Measurements from ENCODE around the gene MISP. TPM values are rescaled to one million over a fixed set of nuclear protein-coding genes. Genes with fewer than 3 reads are reported as not detected.

The MISP gene
- total RNA-seq, 1 donor from 2014 or later, result 1.1 TPM

DNA sequence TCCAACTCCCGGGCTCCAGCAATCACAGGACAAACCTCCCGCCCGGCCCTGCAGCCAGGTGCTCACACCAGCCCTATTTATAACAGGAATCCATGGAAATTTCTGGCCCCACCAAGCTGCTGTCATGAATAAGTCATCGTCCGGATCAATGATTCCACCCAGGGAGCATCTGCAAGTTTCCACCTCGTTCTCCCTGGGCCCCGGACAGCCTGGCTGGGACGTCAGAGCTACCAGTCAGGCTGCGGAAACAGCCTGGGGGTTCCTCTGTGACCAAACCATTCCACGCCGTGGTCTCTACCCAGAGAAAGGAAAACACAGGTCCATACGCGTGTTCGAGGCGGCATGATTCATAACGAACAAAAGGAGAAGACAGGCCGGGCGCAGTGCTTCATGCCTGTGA is 25.6 kb downstream of the MISP start:
- Mint-ChIP-seq H3K36me3 (ENCODE audit: insufficient read depth) (peaks cover 1% of the 10 kb centered on the region), H3K27me3 (no peaks in the 10 kb centered on the region), H3K4me1 (ENCODE audit: low read depth) (no peaks in the 10 kb centered on the region), H3K4me3 (ENCODE audit: low read depth) (no peak overlapping the region), H3K9me3 (ENCODE audit: low read depth) (no peaks in the 10 kb centered on the region), H3K27ac (no peak overlapping the region)
- no peak for DNase-seq (ENCODE audit: low spot score, unreplicated experiment)
- TF ChIP-seq, protein P1, sequence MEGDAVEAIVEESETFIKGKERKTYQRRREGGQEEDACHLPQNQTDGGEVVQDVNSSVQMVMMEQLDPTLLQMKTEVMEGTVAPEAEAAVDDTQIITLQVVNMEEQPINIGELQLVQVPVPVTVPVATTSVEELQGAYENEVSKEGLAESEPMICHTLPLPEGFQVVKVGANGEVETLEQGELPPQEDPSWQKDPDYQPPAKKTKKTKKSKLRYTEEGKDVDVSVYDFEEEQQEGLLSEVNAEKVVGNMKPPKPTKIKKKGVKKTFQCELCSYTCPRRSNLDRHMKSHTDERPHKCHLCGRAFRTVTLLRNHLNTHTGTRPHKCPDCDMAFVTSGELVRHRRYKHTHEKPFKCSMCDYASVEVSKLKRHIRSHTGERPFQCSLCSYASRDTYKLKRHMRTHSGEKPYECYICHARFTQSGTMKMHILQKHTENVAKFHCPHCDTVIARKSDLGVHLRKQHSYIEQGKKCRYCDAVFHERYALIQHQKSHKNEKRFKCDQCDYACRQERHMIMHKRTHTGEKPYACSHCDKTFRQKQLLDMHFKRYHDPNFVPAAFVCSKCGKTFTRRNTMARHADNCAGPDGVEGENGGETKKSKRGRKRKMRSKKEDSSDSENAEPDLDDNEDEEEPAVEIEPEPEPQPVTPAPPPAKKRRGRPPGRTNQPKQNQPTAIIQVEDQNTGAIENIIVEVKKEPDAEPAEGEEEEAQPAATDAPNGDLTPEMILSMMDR (IDR thresholded peaks at IDR 0.05; ENCODE audit: unreplicated experiment), result no peak

DNA sequence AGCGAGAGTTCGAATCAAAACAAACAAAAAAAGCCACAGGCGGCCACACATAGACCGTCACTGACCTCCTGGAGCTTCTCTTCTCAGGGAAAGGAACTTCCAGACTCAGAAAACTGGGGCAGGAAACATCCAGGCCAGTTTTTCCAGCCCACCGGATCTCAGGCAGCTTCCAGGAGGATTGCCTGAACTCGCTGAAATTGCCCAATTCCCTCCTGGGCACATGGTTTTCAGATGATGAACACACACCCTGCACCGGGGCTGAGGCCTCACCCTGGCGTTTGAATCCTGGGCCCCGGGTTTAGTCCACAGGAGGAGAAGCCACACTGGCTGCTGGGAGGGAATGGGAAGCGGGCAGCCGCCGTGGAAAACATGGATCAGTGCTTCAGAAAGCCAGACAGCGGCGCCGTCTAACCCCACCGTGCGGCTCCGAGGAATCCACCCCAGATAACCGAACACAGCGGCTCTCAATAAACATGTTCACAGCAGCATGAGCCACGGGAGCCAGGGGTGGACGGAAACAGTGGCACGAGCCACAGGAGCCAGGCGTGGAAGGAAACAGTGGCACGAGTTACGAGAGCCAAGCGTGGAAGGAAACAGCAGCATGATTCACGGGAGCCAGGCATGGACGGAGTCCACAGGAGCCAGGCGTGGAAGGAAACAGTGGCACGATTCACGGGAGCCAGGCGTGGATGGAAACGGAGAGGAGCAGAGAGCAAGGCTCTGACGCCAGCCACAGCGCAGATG is 28.2 kb downstream of the MISP start:
- Mint-ChIP-seq H3K4me1 (ENCODE audit: low read depth) (peaks cover 10% of the 10 kb centered on the region), H3K4me3 (ENCODE audit: low read depth) (no peak overlapping the region)
- DNase-seq (ENCODE audit: low spot score, unreplicated experiment), result no peak

DNA sequence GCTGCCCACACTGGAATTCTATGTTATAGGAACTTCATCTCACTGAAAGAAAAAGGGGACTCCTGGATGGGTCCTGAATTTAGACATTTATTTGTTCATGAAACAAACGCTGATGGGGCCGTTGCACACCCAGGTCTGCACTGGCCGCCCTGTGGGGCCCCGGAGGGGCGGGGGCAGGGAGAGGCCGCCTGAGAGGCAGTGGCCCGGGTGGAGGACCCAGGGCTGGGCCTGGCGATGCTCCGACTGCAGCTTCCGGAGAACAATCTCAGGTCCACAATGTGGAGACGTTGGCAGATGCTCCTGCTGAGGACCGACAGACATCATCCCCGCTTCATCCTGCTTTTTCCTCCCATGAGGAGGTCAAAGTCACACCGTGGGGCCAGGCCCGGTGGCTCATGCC is 30.0 kb downstream of the MISP start:
- H3K9me3 Mint-ChIP-seq (ENCODE audit: low read depth), result no peaks in the 10 kb centered on the region
- no peak overlapping the region for H3K27ac Mint-ChIP-seq
- H3K27me3 Mint-ChIP-seq, result no peaks in the 10 kb centered on the region
- H3K4me1 Mint-ChIP-seq (ENCODE audit: low read depth), result peaks cover 12% of the 10 kb centered on the region
- H3K36me3 Mint-ChIP-seq (ENCODE audit: insufficient read depth), result peaks cover 1% of the 10 kb centered on the region
- TF ChIP-seq, protein P1 (IDR thresholded peaks at IDR 0.05; ENCODE audit: unreplicated experiment), result no peak
- DNase-seq (ENCODE audit: low spot score, unreplicated experiment), result no peak
- peak overlapping the region; percentile 33 for H3K4me3 Mint-ChIP-seq (ENCODE audit: low read depth)

More for the DNA sequence above, 28.2 kb downstream of the MISP start:
- peaks cover 1% of the 10 kb centered on the region for H3K36me3 Mint-ChIP-seq (ENCODE audit: insufficient read depth)
- TF ChIP-seq, protein P1 (IDR thresholded peaks at IDR 0.05; ENCODE audit: unreplicated experiment), result no peak
- H3K27me3 Mint-ChIP-seq, result no peaks in the 10 kb centered on the region
- H3K27ac Mint-ChIP-seq, result peak overlapping the region; percentile 62
- H3K9me3 Mint-ChIP-seq (ENCODE audit: low read depth), result no peaks in the 10 kb centered on the region

DNA sequence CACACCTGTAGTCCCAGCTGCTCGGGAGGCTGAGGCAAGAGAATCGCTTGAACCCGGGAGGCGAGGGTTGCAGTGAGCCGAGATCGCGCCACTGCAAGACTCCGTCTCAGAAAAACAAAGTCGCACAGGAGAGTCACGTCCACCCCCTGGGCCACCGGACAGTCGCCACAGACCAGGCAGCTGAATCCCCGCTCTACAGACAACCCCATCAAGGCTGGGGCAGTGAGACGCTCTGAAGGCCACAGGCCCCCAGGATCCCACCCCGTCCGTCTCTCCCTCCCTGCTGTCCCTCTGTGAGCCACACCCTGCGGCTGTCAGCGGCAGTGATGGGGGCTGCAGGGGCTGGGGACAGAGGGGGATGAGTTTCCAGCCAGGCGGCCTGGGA is 30.9 kb downstream of the MISP start:
- no peaks in the 10 kb centered on the region for H3K9me3 Mint-ChIP-seq (ENCODE audit: low read depth)
- TF ChIP-seq, protein P1 (IDR thresholded peaks at IDR 0.05; ENCODE audit: unreplicated experiment), result no peak
- peaks cover 12% of the 10 kb centered on the region for H3K4me1 Mint-ChIP-seq (ENCODE audit: low read depth)
- no peak for DNase-seq (ENCODE audit: low spot score, unreplicated experiment)
- H3K4me3 Mint-ChIP-seq (ENCODE audit: low read depth), result peak overlapping the region; percentile 68
- H3K27ac Mint-ChIP-seq, result peak overlapping the region; percentile 97
- H3K27me3 Mint-ChIP-seq, result no peaks in the 10 kb centered on the region
- H3K36me3 Mint-ChIP-seq (ENCODE audit: insufficient read depth), result peaks cover 1% of the 10 kb centered on the region

DNA sequence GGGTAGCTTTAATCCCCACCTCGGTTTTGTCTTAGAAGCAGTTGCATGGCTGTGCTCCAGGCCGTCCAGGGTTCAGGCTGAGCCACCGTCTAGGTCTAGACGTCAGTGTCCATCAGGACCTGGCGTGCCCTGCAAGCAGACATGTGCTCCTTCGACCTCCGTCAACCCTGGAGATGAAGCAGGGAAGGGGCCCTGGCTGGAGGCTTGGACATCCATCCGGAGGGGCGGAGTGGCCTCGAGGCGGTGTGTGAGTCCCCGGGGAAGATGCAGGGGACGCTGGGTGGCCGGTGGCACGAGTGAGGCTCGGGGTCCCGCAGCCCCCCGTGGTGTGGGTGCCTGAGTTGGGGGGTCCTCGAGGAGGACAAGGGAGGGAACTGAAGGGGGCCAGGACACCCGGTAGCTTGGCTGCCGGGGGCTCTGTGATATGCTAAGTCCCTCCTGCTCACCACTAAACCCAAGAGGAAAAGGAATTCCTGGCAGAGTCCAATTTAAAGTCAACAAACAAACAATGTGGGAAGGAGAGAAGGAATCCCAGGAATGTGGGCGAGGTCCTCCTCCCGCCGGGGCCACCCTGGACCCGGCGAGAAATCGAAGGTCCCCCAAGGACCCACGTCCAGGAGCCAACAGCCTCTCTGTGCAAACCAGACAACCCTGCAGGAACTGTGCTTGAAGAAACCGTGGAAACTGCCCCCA is 31.4 kb downstream of the MISP start:
- peaks cover 1% of the 10 kb centered on the region for H3K36me3 Mint-ChIP-seq (ENCODE audit: insufficient read depth)
- H3K27ac Mint-ChIP-seq, result peak overlapping the region; percentile 97

More for the DNA sequence above, 31.4 kb downstream of the MISP start:
- H3K9me3 Mint-ChIP-seq (ENCODE audit: low read depth), result no peaks in the 10 kb centered on the region
- peak; percentile 45 for DNase-seq (ENCODE audit: low spot score, unreplicated experiment)
- peak overlapping the region; percentile 68 for H3K4me3 Mint-ChIP-seq (ENCODE audit: low read depth)
- TF ChIP-seq, protein P1 (IDR thresholded peaks at IDR 0.05; ENCODE audit: unreplicated experiment), result no peak
- peaks cover 12% of the 10 kb centered on the region for H3K4me1 Mint-ChIP-seq (ENCODE audit: low read depth)
- H3K27me3 Mint-ChIP-seq, result no peaks in the 10 kb centered on the region
